Uterus (tissue), 4 donors: ENCODE measurements around the gene FAM171A2. TPM values are rescaled to one million over a fixed set of nuclear protein-coding genes. Genes with fewer than 3 reads are reported as not detected.
"Not testable (repeated sequence)": the region's sequence is repeated elsewhere in the genome, so short reads cannot be mapped to it uniquely, and the experiment has no call there.

Experiments
- DNase-seq, 2 donors: peaks; one replicate each; pipeline ENCODE4 v3.0.0-alpha.2; 2019 to 2020
- H3K27ac ChIP-seq, 2 donors: fragments of 200-600 bp; sonication (generic); 1 replicate in 1 of 2; 2 replicates in 1 of 2; pipeline ENCODE4 v1.5.1; 2016 to 2018
- H3K27me3 ChIP-seq, 2 donors: fragments of 200-600 bp; sonication (generic); one replicate each; pipeline ENCODE4 v1.5.1; 2018 to 2019; ENCODE audit warnings: control low read depth in 1 of 2
- H3K36me3 ChIP-seq, 2 donors: fragments of 200-600 bp; sonication (generic); one replicate each; pipeline ENCODE4 v1.5.1; 2019; ENCODE audit warnings: control low read depth in 1 of 2
- H3K4me1 ChIP-seq, 2 donors: fragments of 200-600 bp; sonication (generic); one replicate each; pipeline ENCODE4 v1.5.1; 2018 to 2019; ENCODE audit warnings: control low read depth in 1 of 2
- H3K4me3 ChIP-seq, 2 donors: fragments of 200-600 bp; sonication (generic); 1 replicate in 1 of 2; 2 replicates in 1 of 2; pipeline ENCODE4 v1.5.1; 2018 to 2019; ENCODE audit warnings: mild to moderate bottlenecking in 1 of 2
- H3K9me3 ChIP-seq, 2 donors: fragments of 200-600 bp; sonication (generic); one replicate each; pipeline ENCODE4 v1.5.1; 2019; ENCODE audit warnings: control low read depth in 1 of 2
- CTCF ChIP-seq, 4 experiments: fragments of 200-600 bp in 2 of 4; fragments of 450-650 bp in 2 of 4; sonication (generic) in 2 of 4; IDR thresholded peaks; one replicate each; pipeline ENCODE4 v1.5.1; 2016 to 2019; ENCODE audit warnings: antibody characterized with exemption in 4 of 4, mild to moderate bottlenecking in 2 of 4, moderate library complexity in 1 of 4
- POLR2A ChIP-seq, 2 donors: fragments of 450-650 bp; IDR thresholded peaks; one replicate each; pipeline ENCODE4 v1.6.1; 2016; ENCODE audit warnings: antibody characterized with exemption in 2 of 2, mild to moderate bottlenecking in 1 of 2, moderate library complexity in 1 of 2
- intact Hi-C: fragments of 100-400 bp; cut with DNase I; formaldehyde crosslinking; loops from one replicate; pipeline ENCODE4 v1.15.1; 2023; ENCODE audit warnings: low total_unique reads
- total RNA-seq, 4 donors: library from RNA; depleted of rRNA in 3 of 4; stranded (reverse); fragments of >200 nt in 3 of 4; gene quantifications; one replicate each; pipeline versions ENCODE4 v1.1.0 to v1.2.4, GENCODE V29; 2014 to 2023
- donor health status: DM: yes; HTN: yes; CAD: no.

The FAM171A2 gene
- total RNA-seq, 4 donors from 2014 or later: 0.77 to 32.1 (median 14.2) TPM

- H3K27me3 ChIP-seq: no peaks in the 10 kb centered on the region
- intact Hi-C loops: no loop called here
- H3K4me3 ChIP-seq: no peak overlapping the region
- no peaks in the 10 kb centered on the region for H3K36me3 ChIP-seq
- H3K27ac ChIP-seq: no peak overlapping the region
- TF ChIP-seq CTCF (IDR thresholded peaks at IDR 0.05) (no peak), POLR2A (IDR thresholded peaks at IDR 0.05) (no peak)
- DNase-seq: no peak
- H3K4me1 ChIP-seq: no peaks in the 10 kb centered on the region
- H3K9me3 ChIP-seq: no peaks in the 10 kb centered on the region
Observed at GRCh38 chr17:44394833-44395232, 31.2 kb upstream of the FAM171A2 start.

- H3K27me3 ChIP-seq, intact Hi-C loops, H3K9me3 ChIP-seq, H3K4me3 ChIP-seq, H3K36me3 ChIP-seq, H3K4me1 ChIP-seq, H3K27ac ChIP-seq, DNase-seq: not testable (repeated sequence)
Observed at GRCh38 chr17:44394112-44394511, 30.5 kb upstream of the FAM171A2 start.

- H3K4me3 ChIP-seq: no peak overlapping the region
- no peaks in the 10 kb centered on the region for H3K9me3 ChIP-seq
- peak in 1 of 2 donors; percentile 1 for DNase-seq
- no peak for TF ChIP-seq POLR2A (IDR thresholded peaks at IDR 0.05)
- no peak for TF ChIP-seq CTCF (IDR thresholded peaks at IDR 0.05)
- no peaks in the 10 kb centered on the region for H3K36me3 ChIP-seq
- no peaks in the 10 kb centered on the region for H3K4me1 ChIP-seq
- H3K27me3 ChIP-seq: no peaks in the 10 kb centered on the region
- no peak overlapping the region for H3K27ac ChIP-seq
- intact Hi-C loops: no loop called here
Observed at GRCh38 chr17:44390250-44390870, 26.7 kb upstream of the FAM171A2 start.

- no peaks in the 10 kb centered on the region for H3K4me1 ChIP-seq
- no peak overlapping the region for H3K27ac ChIP-seq
- DNase-seq: no peak
- H3K36me3 ChIP-seq: no peaks in the 10 kb centered on the region
- TF ChIP-seq POLR2A (IDR thresholded peaks at IDR 0.05) (no peak), CTCF (IDR thresholded peaks at IDR 0.05) (no peak)
- H3K9me3 ChIP-seq: no peaks in the 10 kb centered on the region
- no peak overlapping the region for H3K4me3 ChIP-seq
- intact Hi-C loops: no loop called here
- H3K27me3 ChIP-seq: no peaks in the 10 kb centered on the region
Observed at GRCh38 chr17:44389723-44390202, 26.1 kb upstream of the FAM171A2 start.

- no peak for DNase-seq
- no peaks in the 10 kb centered on the region for H3K36me3 ChIP-seq
- no peaks in the 10 kb centered on the region for H3K9me3 ChIP-seq
- TF ChIP-seq CTCF (IDR thresholded peaks at IDR 0.05) (no peak), POLR2A (IDR thresholded peaks at IDR 0.05) (no peak)
- no peaks in the 10 kb centered on the region for H3K4me1 ChIP-seq
- H3K4me3 ChIP-seq: no peak within 1 kb of the TSS
- intact Hi-C loops: no loop called here
- no peaks in the 10 kb centered on the region for H3K27me3 ChIP-seq
- no peak within 1 kb of the TSS for H3K27ac ChIP-seq
Observed at GRCh38 chr17:44389281-44389680, 25.6 kb upstream of the FAM171A2 start, which contains the start of gene ITGA2B. ITGA2B (minus strand) TSS chr17:44389649; CDS start chr17:44389473, 176 bp downstream.
